K562 (cell line): ENCODE results near the gene DACT1. TPM values are rescaled to one million over a fixed set of nuclear protein-coding genes. Genes with fewer than 3 reads are reported as not detected.

Experiments
- ATAC-seq: fragments of 200-7000 bp; cut with Tn5 transposase; 3 replicates; pipeline ENCODE4 v1.9.1; 2020; ENCODE audit warnings: moderate library complexity
- BruUV-seq: library from RNA; stranded (reverse); fragments of 400-500 nt; replicated peaks from 2 replicates; lab custom pipeline; 2021; lab: Mats Ljungman, UMichigan
- CTCF ChIA-PET: fragments of 300-600 bp; formaldehyde crosslinking; extraction: SDS; loops from one replicate; lab custom pipeline; 2021; ENCODE audit warnings: low intra/inter-chr PET ratio; lab: Yijun Ruan, JAX
- POLR2A ChIA-PET: fragments of 300-600, 350-650 bp; sonication (Branson Sonifier 250); formaldehyde crosslinking; extraction: SDS; loops from one replicate; lab custom pipeline; 2021; ENCODE audit warnings: antibody characterized with exemption, inconsistent platforms; lab: Yijun Ruan, JAX
- DNase-seq, 4 experiments: peaks; one replicate each; pipeline versions ENCODE4 v3.0.0 to v3.0.0-alpha.2; 2011 to 2018; ENCODE audit warnings: low spot score in 3 of 4, mixed read lengths in 3 of 4; ENCODE audit errors: extremely low read depth in 1 of 4
- FAIRE-seq: peaks from 2 replicates; lab custom pipeline; 2011; peaks lifted over from hg19 to GRCh38; lab: Jason Lieb, UNC
- H2AFZ ChIP-seq: 2 replicates; pipeline ENCODE4 v1.6.0; 2011; ENCODE audit warnings: low read depth, low read length, control low read depth, inconsistent platforms
- H3K27ac ChIP-seq: fragments of 200-600 bp; 3 replicates; pipeline ENCODE4 v1.8.0; 2011; ENCODE audit warnings: low read depth, mild to moderate bottlenecking, control low read depth, inconsistent platforms, low read length, moderate library complexity, mixed read lengths; ENCODE audit errors: extremely low read depth
- H3K27me3 ChIP-seq, 2 experiments: fragments of 300-600 bp in 1 of 2; 2 replicates in 1 of 2; 3 replicates in 1 of 2; pipeline versions ENCODE4 v1.6.0 to v1.8.0; 2011; ENCODE audit warnings: inconsistent platforms in 2 of 2, low read length in 2 of 2, mild to moderate bottlenecking in 1 of 2, mixed read lengths in 1 of 2, moderate library complexity in 1 of 2; ENCODE audit not compliant: control insufficient read depth in 2 of 2, insufficient read depth in 2 of 2
- H3K36me3 ChIP-seq: fragments of 300-600 bp; 3 replicates; pipeline ENCODE4 v1.8.0; 2011; ENCODE audit warnings: mild to moderate bottlenecking, low read length, inconsistent platforms; ENCODE audit not compliant: control insufficient read depth, insufficient read depth
- H3K4me1 ChIP-seq, 2 experiments: fragments of 200-600 bp in 1 of 2; replicated peaks in 1 of 2; 2 replicates in 1 of 2; 3 replicates in 1 of 2; pipeline versions ENCODE4 v1.5.1 to v1.8.0; 2011; ENCODE audit warnings: inconsistent platforms in 2 of 2, low read length in 2 of 2, mild to moderate bottlenecking in 1 of 2, mixed read lengths in 1 of 2, moderate library complexity in 1 of 2; ENCODE audit not compliant: control insufficient read depth in 2 of 2, insufficient read depth in 2 of 2
- H3K4me2 ChIP-seq: 2 replicates; pipeline ENCODE4 v1.6.1; 2011; ENCODE audit warnings: low read length, control low read depth, inconsistent platforms, mixed read lengths; ENCODE audit not compliant: insufficient read depth
- H3K4me3 ChIP-seq: fragments of 200-600 bp; sonication (generic), shearing (Covaris generic); 2 replicates; pipeline ENCODE4 v1.5.1; 2016; ENCODE audit warnings: control low read depth, inconsistent platforms
- H3K79me2 ChIP-seq: fragments of 200-600 bp; 3 replicates; pipeline ENCODE4 v1.8.0; 2011; ENCODE audit warnings: low read length, inconsistent platforms; ENCODE audit not compliant: control insufficient read depth, insufficient read depth
- H3K9ac ChIP-seq, 2 experiments: 2 replicates each; pipeline versions ENCODE4 v1.6.0 to v1.6.1; 2011; ENCODE audit warnings: low read depth in 2 of 2, low read length in 2 of 2, control low read depth in 1 of 2, inconsistent platforms in 1 of 2, mild to moderate bottlenecking in 1 of 2, mixed read lengths in 1 of 2; ENCODE audit not compliant: insufficient read depth in 1 of 2
- H3K9me1 ChIP-seq: one replicate; pipeline ENCODE4 v1.6.0; 2011; ENCODE audit warnings: inconsistent platforms, mild to moderate bottlenecking, low read length, moderate library complexity; ENCODE audit not compliant: control insufficient read depth, insufficient read depth
- H3K9me3 ChIP-seq: replicated peaks from 2 replicates; pipeline ENCODE4 v1.5.1; 2011; ENCODE audit warnings: low read depth, low read length, inconsistent platforms; ENCODE audit not compliant: control insufficient read depth, insufficient read depth
- H4K20me1 ChIP-seq: replicated peaks from 2 replicates; pipeline ENCODE4 v1.6.1; 2011; ENCODE audit warnings: low read length, inconsistent platforms, mixed read lengths; ENCODE audit not compliant: control insufficient read depth, insufficient read depth
- ARNT ChIP-seq, 2 experiments: fragments of 450-650 bp; IDR thresholded peaks; 2 replicates each; pipeline ENCODE4 v1.6.1; 2016; ENCODE audit warnings: mild to moderate bottlenecking in 1 of 2
- CTBP1 ChIP-seq: fragments of 450-650 bp; IDR thresholded peaks from 2 replicates; pipeline ENCODE4 v1.6.1; 2016; ENCODE audit warnings: borderline replicate concordance
- ELK3 ChIP-seq: fragments of 450-650 bp; formaldehyde crosslinking; IDR thresholded peaks from 2 replicates; pipeline ENCODE4 v1.4.0; 2020; ENCODE audit warnings: mild to moderate bottlenecking
- EZH2 ChIP-seq: IDR thresholded peaks from 2 replicates; pipeline ENCODE4 v1.6.1; 2012; ENCODE audit warnings: low read depth, mild to moderate bottlenecking, inconsistent platforms, low read length, borderline replicate concordance
- GABPB1 ChIP-seq: sonication (generic); formaldehyde crosslinking; IDR thresholded peaks from 2 replicates; pipeline ENCODE4 v1.8.0; 2022; ENCODE audit warnings: mild to moderate bottlenecking, missing genetic modification reagents
- HEY1 ChIP-seq: fragments of 250-450 bp; sonication (Bioruptor Pico); IDR thresholded peaks from 2 replicates; pipeline ENCODE4 v1.5.0; 2020; ENCODE audit warnings: mild to moderate bottlenecking, moderate library complexity, borderline replicate concordance
- HMGXB4 ChIP-seq: sonication (generic); formaldehyde crosslinking; IDR thresholded peaks from 2 replicates; pipeline ENCODE4 v1.8.1; 2023; ENCODE audit warnings: mild to moderate bottlenecking, missing genetic modification reagents
- KAT7 ChIP-seq: sonication (generic); formaldehyde crosslinking; IDR thresholded peaks from 2 replicates; pipeline ENCODE4 v1.8.0; 2022; ENCODE audit warnings: missing genetic modification reagents, mild to moderate bottlenecking, borderline replicate concordance
- KLF16 ChIP-seq: IDR thresholded peaks from 2 replicates; pipeline ENCODE4 v1.6.1; 2016; ENCODE audit warnings: antibody characterized with exemption
- NFIC ChIP-seq: fragments of 450-650 bp; IDR thresholded peaks from 2 replicates; pipeline ENCODE4 v1.6.1; 2017; ENCODE audit warnings: mild to moderate bottlenecking, inconsistent platforms
- RBM25 ChIP-seq: fragments of 200-400 bp; formaldehyde crosslinking; IDR thresholded peaks from 2 replicates; pipeline ENCODE4 v1.6.1; 2018; ENCODE audit warnings: low read length, low read depth, moderate library complexity; ENCODE audit not compliant: severe bottlenecking
- SLC30A9 ChIP-seq: fragments of 250-450 bp; sonication (Bioruptor Pico); IDR thresholded peaks from 2 replicates; pipeline ENCODE4 v1.8.0; 2022; ENCODE audit warnings: mild to moderate bottlenecking, moderate library complexity
- TAF9B ChIP-seq: fragments of 450-650 bp; IDR thresholded peaks from 2 replicates; pipeline ENCODE4 v1.6.1; 2018; ENCODE audit warnings: mild to moderate bottlenecking; ENCODE audit not compliant: partially characterized antibody
- THAP12 ChIP-seq: fragments of 250-450 bp; sonication (Bioruptor Pico); IDR thresholded peaks from 2 replicates; pipeline ENCODE4 v1.9.0; 2021; ENCODE audit warnings: mild to moderate bottlenecking, inconsistent platforms
- ZNF175 ChIP-seq: fragments of 200-800 bp; sonication (Bioruptor generic); IDR thresholded peaks from 2 replicates; pipeline ENCODE4 v1.6.1; 2016; ENCODE audit warnings: low read depth, mild to moderate bottlenecking, missing genetic modification characterization, missing compliant biosample characterization
- ZNF217 ChIP-seq: sonication (generic); formaldehyde crosslinking; IDR thresholded peaks from 2 replicates; pipeline ENCODE4 v1.8.0; 2022; ENCODE audit warnings: mild to moderate bottlenecking, missing genetic modification reagents
- ZNF23 ChIP-seq: fragments of 250-450 bp; sonication (Bioruptor Pico); IDR thresholded peaks from 2 replicates; pipeline ENCODE4 v1.4.0; 2020; ENCODE audit warnings: mild to moderate bottlenecking
- ZNF707 ChIP-seq: fragments of 250-450 bp; sonication (Bioruptor Pico); conservative IDR thresholded peaks from 2 replicates; pipeline ENCODE4 v1.8.0; 2022; ENCODE audit warnings: inconsistent platforms, mild to moderate bottlenecking, moderate library complexity
- WGBS: fragments of 100-300 bp; shearing (Covaris generic); methylation state at CpG from one replicate; pipeline ENCODE4 v1.1.6; 2016; ENCODE audit warnings: low coverage, mixed read lengths; ENCODE audit not compliant: insufficient coverage; ENCODE audit errors: missing lambda C conversion rate; 5-methylcytosine and 5-hydroxymethylcytosine counted together
- in situ Hi-C: fragments of 300-500 bp; cut with MboI; formaldehyde crosslinking; loops from 4 replicates; pipeline ENCODE4 v1.15.0; 2018; ENCODE audit warnings: inconsistent platforms, mixed read lengths
- intact Hi-C: fragments of 100-400 bp; cut with micrococcal nuclease; formaldehyde crosslinking; loops from 2 replicates; pipeline ENCODE4 v1.14.2; 2022
- polyA plus RNA-seq, 8 experiments: library from polyadenylated mRNA; depleted of rRNA in 4 of 8; stranded (reverse) in 5 of 8; unstranded in 3 of 8; fragments of >200 nt; fragmentation: Nextera tagmentation in 2 of 8; fragmentation: Illumina TruSeq in 1 of 8; extraction: Ambion mirVana in 2 of 8; extraction: Trizol in 1 of 8; gene quantifications; 2 replicates each; pipeline versions ENCODE4 v1.2.1 to v1.2.3, GENCODE V29; 2011 to 2014; ENCODE audit warnings: inconsistent platforms in 1 of 8, missing spikeins in 1 of 8
- total RNA-seq, 7 experiments: library from RNA; depleted of rRNA in 6 of 7; stranded (reverse); fragments of >200 nt in 6 of 7; fragmentation: Illumina TruSeq in 2 of 7; extraction: Trizol in 2 of 7; gene quantifications; 2 replicates each; pipeline versions ENCODE4 v1.2.1 to v1.2.3, GENCODE V29; 2011 to 2021; ENCODE audit warnings: low replicate concordance in 1 of 7

DACT1 gene
- total and polyA plus RNA-seq, 9 of the 15 experiments (the other 6 are each of a cell fraction or from before 2014, with no cell fraction given): 0.07 to 0.30 (median 0.13) TPM

GRCh38 chr14:58659061-58659460, 21.3 kb downstream of the DACT1 start (continued):
- TF ChIP-seq HEY1 (CRISPR knock-in tag) (no peak), THAP12 (CRISPR knock-in tag) (no peak), ZNF707 (CRISPR knock-in tag) (no peak), ARNT (IDR thresholded peaks at IDR 0.05) (no peak), GABPB1 (CRISPR knock-in tag) (no peak)

GRCh38 chr14:58659846-58660245, 22.1 kb downstream of the DACT1 start:
- Histone ChIP-seq H3K27ac (no peak overlapping the region), H4K20me1 (no peaks in the 10 kb centered on the region), H3K9ac (no peak overlapping the region), H3K4me2 (no peak overlapping the region), H2AFZ (no peak overlapping the region), H3K4me1 (no peaks in the 10 kb centered on the region), H3K27me3 (no peaks in the 10 kb centered on the region), H3K9me3 (no peaks in the 10 kb centered on the region), H3K9me1 (no peaks in the 10 kb centered on the region), H3K79me2 (no peaks in the 10 kb centered on the region), H3K4me3 (no peak overlapping the region), H3K36me3 (no peaks in the 10 kb centered on the region)
- intact Hi-C loops (no loop called here), in situ Hi-C loops (no loop called here)
- BruUV-seq: no TSS peak
- WGBS: 0% methylated on average over 6 of the region's 6 CpGs
- FAIRE-seq (no peak), ATAC-seq (no peak), DNase-seq (no peak)
- ChIA-PET CTCF (no interaction called here), POLR2A (interaction anchor here (0.6 kb wide), 1 partner anchor 18 kb away, joined by 3 read pairs; no protein-coding TSS in a partner anchor)
- TF ChIP-seq KLF16 (no peak), RBM25 (no peak), EZH2 (no peak), CTBP1 (no peak), SLC30A9 (CRISPR knock-in tag) (no peak), KAT7 (CRISPR knock-in tag) (no peak), TAF9B (no peak), ELK3 (CRISPR knock-in tag) (no peak), ZNF217 (CRISPR knock-in tag) (no peak), ZNF175 (CRISPR knock-in tag) (no peak), NFIC (no peak), HMGXB4 (no peak), ZNF23 (CRISPR knock-in tag) (no peak)
